ENCODE results near the gene MAGOH.

MAGOH gene

DNA sequence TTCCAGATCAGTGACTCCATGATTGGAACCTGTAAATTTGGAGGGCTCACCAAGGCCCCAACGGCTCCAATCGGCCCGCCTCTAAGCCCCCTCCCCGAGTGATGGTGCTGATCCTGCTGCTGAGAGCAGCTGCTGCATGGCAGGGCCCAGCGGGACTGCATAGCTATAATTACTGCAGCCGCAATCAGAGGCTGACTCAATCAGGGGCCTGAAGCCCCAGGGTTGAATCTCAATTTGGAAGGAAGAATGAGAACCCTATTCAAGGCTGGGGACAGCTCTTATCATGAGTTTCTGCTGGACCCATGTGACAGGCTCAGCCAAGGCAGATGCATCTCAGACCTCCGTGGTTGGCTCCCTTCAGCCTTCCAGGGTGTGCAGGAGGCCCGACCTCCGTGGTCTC lies 42.8 kb upstream of the MAGOH start:
- no peak for DNase-seq (ENCODE audit: low spot score)
- in situ Hi-C loops (cut with MboI; ENCODE audit: low sequenced_read_pairs, unreplicated experiment) = no loop called here

DNA sequence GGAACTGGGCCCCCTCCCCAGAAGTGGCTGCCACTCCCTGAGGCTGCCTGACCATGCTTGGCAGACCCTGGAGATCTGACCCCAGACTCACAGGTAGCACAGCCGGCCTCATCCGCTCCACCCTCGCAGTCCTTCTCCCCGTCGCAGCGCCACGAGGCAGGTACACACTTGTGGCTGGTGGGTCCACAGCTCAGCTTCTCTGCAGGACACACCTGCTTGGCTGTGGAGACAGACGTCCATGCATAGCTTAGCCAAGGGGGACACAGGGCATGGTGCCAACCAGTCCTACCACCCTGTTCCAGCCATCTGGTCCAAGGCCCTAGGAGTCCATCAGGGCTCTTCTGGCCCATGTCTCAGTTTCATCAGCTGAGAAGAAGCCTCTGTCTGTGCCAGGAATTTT lies 42.2 kb upstream of the MAGOH start:
- TF ChIP-seq, protein P1, sequence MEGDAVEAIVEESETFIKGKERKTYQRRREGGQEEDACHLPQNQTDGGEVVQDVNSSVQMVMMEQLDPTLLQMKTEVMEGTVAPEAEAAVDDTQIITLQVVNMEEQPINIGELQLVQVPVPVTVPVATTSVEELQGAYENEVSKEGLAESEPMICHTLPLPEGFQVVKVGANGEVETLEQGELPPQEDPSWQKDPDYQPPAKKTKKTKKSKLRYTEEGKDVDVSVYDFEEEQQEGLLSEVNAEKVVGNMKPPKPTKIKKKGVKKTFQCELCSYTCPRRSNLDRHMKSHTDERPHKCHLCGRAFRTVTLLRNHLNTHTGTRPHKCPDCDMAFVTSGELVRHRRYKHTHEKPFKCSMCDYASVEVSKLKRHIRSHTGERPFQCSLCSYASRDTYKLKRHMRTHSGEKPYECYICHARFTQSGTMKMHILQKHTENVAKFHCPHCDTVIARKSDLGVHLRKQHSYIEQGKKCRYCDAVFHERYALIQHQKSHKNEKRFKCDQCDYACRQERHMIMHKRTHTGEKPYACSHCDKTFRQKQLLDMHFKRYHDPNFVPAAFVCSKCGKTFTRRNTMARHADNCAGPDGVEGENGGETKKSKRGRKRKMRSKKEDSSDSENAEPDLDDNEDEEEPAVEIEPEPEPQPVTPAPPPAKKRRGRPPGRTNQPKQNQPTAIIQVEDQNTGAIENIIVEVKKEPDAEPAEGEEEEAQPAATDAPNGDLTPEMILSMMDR (IDR thresholded peaks at IDR 0.05; ENCODE audit: borderline replicate concordance, control extremely low read depth, extremely low read depth, insufficient read depth, missing control alignments) = no peak
- in situ Hi-C loops (cut with MboI; ENCODE audit: low sequenced_read_pairs, unreplicated experiment) = no loop called here
- no peak for DNase-seq (ENCODE audit: low spot score)

More for the DNA sequence above, 42.8 kb upstream of the MAGOH start:
- TF ChIP-seq, protein P1 (IDR thresholded peaks at IDR 0.05; ENCODE audit: borderline replicate concordance, control extremely low read depth, extremely low read depth, insufficient read depth, missing control alignments) = no peak

DNA sequence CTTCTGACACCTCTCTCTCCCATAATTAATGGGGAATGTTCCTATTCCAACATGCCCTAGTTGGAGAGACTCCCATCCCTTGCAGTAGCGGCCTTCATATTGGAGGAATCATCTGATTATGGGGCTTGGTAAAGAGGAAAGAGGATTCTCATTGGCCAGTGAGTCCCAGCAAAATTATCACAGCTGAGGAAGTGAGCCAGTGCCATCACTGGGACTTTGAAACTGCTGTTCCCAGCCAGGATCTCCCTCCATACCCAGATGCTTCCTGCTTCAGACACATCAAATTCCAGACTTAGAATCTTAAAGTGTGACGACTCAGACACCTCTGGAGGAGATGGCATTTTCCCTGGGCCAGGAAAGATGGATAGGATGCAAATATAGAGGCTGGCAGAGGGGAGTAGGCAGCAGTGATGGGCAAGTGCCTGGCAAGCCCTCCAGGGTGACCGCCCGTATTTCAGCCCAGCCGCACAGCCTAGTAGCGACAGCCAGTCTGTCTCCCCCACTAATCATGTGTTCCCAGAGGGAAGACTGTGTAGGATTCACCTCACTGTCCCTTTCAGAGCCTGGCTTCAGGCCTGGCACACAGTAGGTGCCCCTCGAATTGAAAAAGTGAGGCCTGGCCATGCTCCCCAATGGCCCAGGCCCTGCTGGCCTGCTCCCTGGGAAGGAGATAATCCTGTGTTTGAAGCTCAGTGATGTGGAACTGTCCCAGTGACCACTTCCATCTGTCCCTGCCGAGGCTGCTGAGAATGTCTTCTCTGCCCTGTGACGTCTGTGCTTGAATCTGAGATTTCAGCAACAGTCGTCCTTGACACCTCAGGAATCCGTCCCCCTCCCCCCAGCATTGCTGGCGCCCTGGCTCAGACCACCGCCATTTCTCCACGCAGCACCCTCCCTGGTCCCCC lies 41.2 kb upstream of the MAGOH start:
- TF ChIP-seq, protein P1 (IDR thresholded peaks at IDR 0.05; ENCODE audit: borderline replicate concordance, control extremely low read depth, extremely low read depth, insufficient read depth, missing control alignments) = no peak
- no peak for DNase-seq (ENCODE audit: low spot score)
- in situ Hi-C loops (cut with MboI; ENCODE audit: low sequenced_read_pairs, unreplicated experiment) = loop anchor here (5.0 kb wide), 1 partner anchor 113 kb away; no protein-coding TSS in a partner anchor

DNA sequence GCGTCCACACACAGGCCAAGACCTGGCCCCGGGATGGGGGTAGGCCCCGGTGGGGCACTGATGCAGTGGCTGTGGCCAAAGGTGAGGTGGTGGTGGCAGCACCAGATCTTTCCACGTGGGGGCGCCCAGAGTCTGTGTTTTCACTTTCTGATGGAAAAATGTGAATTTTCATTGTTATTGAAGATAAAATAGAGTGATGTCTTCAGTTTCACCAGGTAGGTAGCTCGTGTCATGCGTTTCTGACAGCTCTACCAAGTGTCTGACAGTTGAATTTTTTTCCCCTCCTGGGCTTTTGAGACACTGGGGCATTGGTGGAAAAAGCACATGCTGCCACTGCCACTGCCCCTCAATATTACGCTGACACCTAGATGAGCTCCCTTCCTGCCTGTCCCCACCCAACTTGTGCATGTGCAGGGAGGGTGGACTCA lies 40.0 kb upstream of the MAGOH start:
- in situ Hi-C loops (cut with MboI; ENCODE audit: low sequenced_read_pairs, unreplicated experiment) = loop anchor here (5.0 kb wide), 1 partner anchor 114 kb away; no protein-coding TSS in a partner anchor
- DNase-seq (ENCODE audit: low spot score) = peak; percentile 87
- TF ChIP-seq, protein P1 (IDR thresholded peaks at IDR 0.05; ENCODE audit: borderline replicate concordance, control extremely low read depth, extremely low read depth, insufficient read depth, missing control alignments) = peak; percentile 87

DNA sequence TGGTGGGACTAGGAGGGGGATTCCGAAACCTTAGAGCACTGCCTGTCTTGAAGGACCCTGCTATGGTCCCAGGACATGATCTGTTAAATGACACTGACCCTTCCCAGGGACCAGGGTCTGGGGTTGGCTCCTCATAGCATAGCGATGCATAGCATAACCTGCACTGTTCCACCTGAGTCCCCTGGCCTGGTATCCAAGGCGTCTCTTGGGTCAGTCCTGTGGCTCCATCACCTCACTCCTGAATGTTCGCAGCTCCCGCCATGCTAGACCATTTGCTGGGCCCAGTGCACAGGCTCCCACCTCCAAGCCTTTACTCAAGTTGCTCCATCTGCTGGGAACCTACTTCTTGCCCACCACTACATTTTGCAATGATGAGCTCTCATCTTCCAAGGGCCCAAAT lies 39.0 kb upstream of the MAGOH start:
- in situ Hi-C loops (cut with MboI; ENCODE audit: low sequenced_read_pairs, unreplicated experiment) = loop anchor here (5.0 kb wide), 1 partner anchor 115 kb away; no protein-coding TSS in a partner anchor
- peak; percentile 26 for DNase-seq (ENCODE audit: low spot score)
- TF ChIP-seq, protein P1 (IDR thresholded peaks at IDR 0.05; ENCODE audit: borderline replicate concordance, control extremely low read depth, extremely low read depth, insufficient read depth, missing control alignments) = no peak

DNA sequence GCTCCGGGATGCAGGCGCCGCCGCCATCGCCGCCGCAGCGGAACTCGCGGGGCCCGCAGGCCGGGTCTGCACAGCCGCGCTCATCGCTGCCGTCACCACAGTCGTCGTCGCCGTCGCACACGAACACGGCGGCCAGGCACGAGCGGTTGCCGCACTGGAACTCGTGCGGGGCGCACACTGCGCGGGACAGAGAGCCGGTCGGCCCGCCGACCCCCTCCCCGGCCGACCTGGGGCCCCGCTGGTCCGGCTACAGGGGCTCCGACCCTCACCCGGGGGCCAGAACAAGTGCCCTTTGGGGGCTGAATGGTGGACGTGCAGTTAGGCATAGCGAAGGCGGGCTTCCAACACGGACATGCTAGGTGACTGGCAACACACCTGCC lies 38.6 kb upstream of the MAGOH start:
- in situ Hi-C loops (cut with MboI; ENCODE audit: low sequenced_read_pairs, unreplicated experiment) = loop anchor here (5.0 kb wide), 1 partner anchor 115 kb away; no protein-coding TSS in a partner anchor
- TF ChIP-seq, protein P1 (IDR thresholded peaks at IDR 0.05; ENCODE audit: borderline replicate concordance, control extremely low read depth, extremely low read depth, insufficient read depth, missing control alignments) = no peak
- no peak for DNase-seq (ENCODE audit: low spot score)

Measured in GM13976 (cell line).